ENCODE results near the gene BEND5.

Gene BEND5

DNA sequence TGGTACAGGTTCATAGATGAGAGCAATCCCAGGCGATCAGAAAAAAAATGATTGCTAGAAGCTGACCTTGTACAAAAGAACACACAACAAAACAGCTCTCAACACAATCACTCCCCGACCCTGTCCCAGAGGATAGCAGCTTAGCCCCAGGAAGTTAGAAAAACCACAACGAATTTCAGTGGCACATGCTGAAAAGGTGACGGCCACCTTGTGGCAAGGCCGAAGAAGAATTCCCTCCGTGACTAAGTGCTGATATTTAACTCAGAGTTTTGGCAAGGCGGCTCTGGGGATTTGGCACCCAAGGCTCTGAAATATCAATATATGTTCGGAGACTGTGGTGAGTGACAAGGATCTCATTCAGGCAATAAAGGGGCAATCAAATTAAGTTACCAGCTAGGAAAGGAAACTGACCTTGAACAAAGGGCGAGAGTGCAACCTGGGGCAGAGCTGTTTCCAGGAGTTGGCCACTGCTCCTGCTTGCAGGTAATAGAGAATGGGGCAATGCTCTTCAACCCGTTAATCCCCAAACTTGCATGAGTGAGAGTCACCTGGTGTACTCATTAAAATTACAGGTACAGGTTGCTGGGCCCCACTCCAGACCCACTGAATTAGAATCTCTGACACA is 96.2 kb downstream of the BEND5 start:
- Histone ChIP-seq H4K12ac (ENCODE audit: low read depth, low read length) (no peak overlapping the region), H3K18ac (ENCODE audit: low read length) (no peak overlapping the region), H4K8ac (ENCODE audit: low read depth, low read length) (no peak overlapping the region)

DNA sequence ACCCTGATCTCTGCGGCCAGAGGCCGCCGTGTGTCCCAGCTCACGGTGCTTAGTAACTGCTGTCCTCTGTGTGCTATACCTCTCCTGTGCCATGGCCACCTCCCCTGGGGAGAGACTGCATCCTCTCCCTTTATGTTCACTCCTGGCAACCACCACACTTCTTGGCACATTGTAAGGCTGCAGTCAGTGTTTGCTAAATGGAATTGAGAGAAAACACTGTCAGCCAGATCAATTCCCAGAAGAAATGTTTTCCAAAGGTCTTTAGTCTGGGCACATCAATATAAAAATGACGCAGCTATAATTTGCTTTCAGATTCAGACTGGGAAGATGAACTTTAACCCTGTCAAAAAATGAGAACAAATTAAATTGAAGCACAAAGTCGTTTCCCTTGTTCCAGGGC is 96.8 kb downstream of the BEND5 start:
- Histone ChIP-seq H4K91ac (ENCODE audit: low read depth, low read length) (no peak overlapping the region), H2BK12ac (ENCODE audit: low read length) (no peak overlapping the region), H3K4me1 (ENCODE audit: control insufficient read depth in 1 of 2, insufficient read depth in 2 of 2, low read length in 2 of 2) (no peaks in the 10 kb centered on the region), H2BK5ac (ENCODE audit: low read depth, low read length, poor library complexity) (no peak overlapping the region), H3K4me3 (ENCODE audit: low read depth, low read length) (no peak overlapping the region), H4K12ac (ENCODE audit: low read depth, low read length) (no peak overlapping the region), H3K9ac (ENCODE audit: low read length) (no peak overlapping the region), H3K27ac (ENCODE audit: low read depth, low read length) (no peak overlapping the region), H2AFZ (ENCODE audit: insufficient read depth, low read length, poor library complexity) (no peak overlapping the region), H4K8ac (ENCODE audit: low read depth, low read length) (no peak overlapping the region), H3K4me2 (ENCODE audit: low read length) (no peak overlapping the region), H3K9me3 (ENCODE audit: insufficient read depth, low read depth, low read length) (no peaks in the 10 kb centered on the region), H3K4ac (ENCODE audit: low read depth, low read length) (no peak overlapping the region), H3K27me3 (ENCODE audit: insufficient read depth, low read length) (no peaks in the 10 kb centered on the region), H3K79me2 (ENCODE audit: control insufficient read depth, insufficient read depth, low read length, poor library complexity) (no peaks in the 10 kb centered on the region), H3K36me3 (ENCODE audit: control insufficient read depth in 1 of 2, insufficient read depth in 2 of 2, low read length in 2 of 2) (no peaks in the 10 kb centered on the region), H3K23ac (ENCODE audit: low read length) (no peak overlapping the region), H3K18ac (ENCODE audit: low read length) (no peak overlapping the region), H2BK120ac (ENCODE audit: insufficient read depth, low read length, poor library complexity) (no peak overlapping the region), H2AK5ac (ENCODE audit: low read length) (no peak overlapping the region), H3K79me1 (ENCODE audit: low read length) (no peaks in the 10 kb centered on the region), H3K14ac (ENCODE audit: low read length) (no peak overlapping the region)
- DNase-seq = no peak
- WGBS (ENCODE audit: extremely low coverage, insufficient coverage, insufficient read length) = no CpG with 5 or more reads among the region's 6 CpGs

More for the DNA sequence above, 96.2 kb downstream of the BEND5 start:
- Histone ChIP-seq H2AFZ (ENCODE audit: insufficient read depth, low read length, poor library complexity) (no peak overlapping the region), H3K4me1 (ENCODE audit: control insufficient read depth in 1 of 2, insufficient read depth in 2 of 2, low read length in 2 of 2) (no peaks in the 10 kb centered on the region), H3K14ac (ENCODE audit: low read length) (no peak overlapping the region), H3K9me3 (ENCODE audit: insufficient read depth, low read depth, low read length) (no peaks in the 10 kb centered on the region), H3K4me2 (ENCODE audit: low read length) (no peak overlapping the region), H3K36me3 (ENCODE audit: control insufficient read depth in 1 of 2, insufficient read depth in 2 of 2, low read length in 2 of 2) (no peaks in the 10 kb centered on the region), H3K9ac (ENCODE audit: low read length) (no peak overlapping the region), H3K79me2 (ENCODE audit: control insufficient read depth, insufficient read depth, low read length, poor library complexity) (no peaks in the 10 kb centered on the region), H3K4ac (ENCODE audit: low read depth, low read length) (no peak overlapping the region), H3K27ac (ENCODE audit: low read depth, low read length) (no peak overlapping the region), H2BK12ac (ENCODE audit: low read length) (no peak overlapping the region), H2AK5ac (ENCODE audit: low read length) (no peak overlapping the region), H2BK120ac (ENCODE audit: insufficient read depth, low read length, poor library complexity) (no peak overlapping the region), H3K27me3 (ENCODE audit: insufficient read depth, low read length) (no peaks in the 10 kb centered on the region), H3K23ac (ENCODE audit: low read length) (no peak overlapping the region), H2BK5ac (ENCODE audit: low read depth, low read length, poor library complexity) (no peak overlapping the region), H4K91ac (ENCODE audit: low read depth, low read length) (no peak overlapping the region), H3K4me3 (ENCODE audit: low read depth, low read length) (no peak overlapping the region), H3K79me1 (ENCODE audit: low read length) (no peaks in the 10 kb centered on the region)
- WGBS (ENCODE audit: extremely low coverage, insufficient coverage, insufficient read length) = no CpG with 5 or more reads among the region's 10 CpGs
- no peak for DNase-seq

DNA sequence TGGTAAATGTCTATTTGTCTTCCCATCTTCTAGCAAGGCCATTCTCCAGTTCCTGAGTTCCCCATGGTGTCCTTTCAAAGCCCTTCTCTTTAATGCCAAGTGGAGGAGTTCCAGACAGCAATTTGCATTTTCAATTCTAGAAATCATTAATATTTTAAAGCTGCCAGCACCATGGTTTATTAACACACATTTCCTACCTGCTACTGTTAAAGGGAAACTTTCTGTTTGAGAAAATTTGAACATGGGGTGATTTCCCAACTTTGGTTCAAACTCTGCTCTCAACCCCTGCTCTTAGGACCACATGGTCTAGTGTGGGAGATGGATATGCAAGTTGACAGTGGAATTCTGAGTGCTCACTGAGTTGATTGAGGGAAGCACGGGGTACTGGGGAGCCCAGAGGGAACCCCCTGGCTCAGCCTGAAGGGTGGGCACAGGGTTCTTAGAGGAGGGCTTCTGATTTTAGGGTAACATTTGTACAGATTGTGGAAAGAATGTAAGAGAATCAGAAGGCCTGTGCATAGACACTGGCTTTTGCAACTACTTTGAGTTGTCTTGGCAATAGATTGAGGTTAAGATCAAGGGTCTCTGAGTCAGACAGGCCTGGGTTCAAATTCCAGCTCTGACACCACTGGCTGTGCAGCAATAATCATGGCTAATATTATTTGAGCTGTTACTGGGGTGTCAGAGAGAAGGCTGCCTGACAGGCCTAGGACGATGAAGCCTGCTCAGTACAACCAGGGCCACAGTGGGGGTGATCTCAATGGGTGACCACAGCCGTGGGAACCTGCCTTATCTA is 97.8 kb downstream of the BEND5 start:
- H3K4me3 ChIP-seq (ENCODE audit: low read depth, low read length) = no peak overlapping the region
- H3K14ac ChIP-seq (ENCODE audit: low read length) = no peak overlapping the region
- H2BK120ac ChIP-seq (ENCODE audit: insufficient read depth, low read length, poor library complexity) = no peak overlapping the region
- no peak overlapping the region for H2AK5ac ChIP-seq (ENCODE audit: low read length)
- H3K27ac ChIP-seq (ENCODE audit: low read depth, low read length) = no peak overlapping the region
- no CpG with 5 or more reads among the region's 3 CpGs for WGBS (ENCODE audit: extremely low coverage, insufficient coverage, insufficient read length)
- H3K18ac ChIP-seq (ENCODE audit: low read length) = no peak overlapping the region
- no peaks in the 10 kb centered on the region for H3K4me1 ChIP-seq (ENCODE audit: control insufficient read depth in 1 of 2, insufficient read depth in 2 of 2, low read length in 2 of 2)
- H4K91ac ChIP-seq (ENCODE audit: low read depth, low read length) = no peak overlapping the region
- no peaks in the 10 kb centered on the region for H3K79me2 ChIP-seq (ENCODE audit: control insufficient read depth, insufficient read depth, low read length, poor library complexity)
- no peak overlapping the region for H3K23ac ChIP-seq (ENCODE audit: low read length)
- H2BK5ac ChIP-seq (ENCODE audit: low read depth, low read length, poor library complexity) = no peak overlapping the region
- no peak overlapping the region for H4K8ac ChIP-seq (ENCODE audit: low read depth, low read length)
- H3K36me3 ChIP-seq (ENCODE audit: control insufficient read depth in 1 of 2, insufficient read depth in 2 of 2, low read length in 2 of 2) = no peaks in the 10 kb centered on the region
- no peaks in the 10 kb centered on the region for H3K9me3 ChIP-seq (ENCODE audit: insufficient read depth, low read depth, low read length)
- DNase-seq = no peak
- no peaks in the 10 kb centered on the region for H3K27me3 ChIP-seq (ENCODE audit: insufficient read depth, low read length)
- no peak overlapping the region for H3K9ac ChIP-seq (ENCODE audit: low read length)
- H4K12ac ChIP-seq (ENCODE audit: low read depth, low read length) = no peak overlapping the region
- H2AFZ ChIP-seq (ENCODE audit: insufficient read depth, low read length, poor library complexity) = no peak overlapping the region
- H3K4me2 ChIP-seq (ENCODE audit: low read length) = no peak overlapping the region
- H2BK12ac ChIP-seq (ENCODE audit: low read length) = no peak overlapping the region
- H3K79me1 ChIP-seq (ENCODE audit: low read length) = no peaks in the 10 kb centered on the region
- no peak overlapping the region for H3K4ac ChIP-seq (ENCODE audit: low read depth, low read length)

All from trophoblast cell (in vitro differentiated cells and primary cell).